ENCODE data around the gene OXER1. TPM values are rescaled to one million over a fixed set of nuclear protein-coding genes. Genes with fewer than 3 reads are reported as not detected.

OXER1 gene
- total RNA-seq, 2 donors from 2014 or later = 0.25 TPM; not detected in 1

DNA sequence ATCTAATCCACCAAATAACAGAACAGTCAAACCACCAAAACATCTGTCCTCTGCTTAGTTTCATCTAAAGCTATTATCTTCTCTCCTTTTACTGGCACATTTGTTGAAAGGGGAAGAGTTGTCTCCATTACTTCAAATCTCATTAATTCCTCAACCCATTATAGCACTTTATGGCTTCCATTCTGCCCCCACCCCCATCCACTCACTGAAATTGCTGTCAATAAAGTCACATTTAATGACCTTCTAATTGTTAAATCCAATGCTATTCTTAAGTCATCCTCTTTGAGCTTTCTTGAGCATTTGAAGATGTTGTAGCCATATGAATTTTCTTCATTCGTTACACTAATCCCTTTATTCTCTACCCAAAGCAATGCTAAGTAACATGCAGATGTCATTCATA is 5.2 kb downstream of the OXER1 start:
- Mint-ChIP-seq H3K27ac (no peak overlapping the region), H3K4me1 (peaks cover 7% of the 10 kb centered on the region), H3K36me3 (ENCODE audit: low read depth) (peaks cover 15% of the 10 kb centered on the region), H3K4me3 (no peak overlapping the region), H3K27me3 (no peaks in the 10 kb centered on the region)
- DNase-seq (no peak), ATAC-seq (no peak)
- H3K9me3 ChIP-seq (ENCODE audit: control insufficient read depth, low read length, poor library complexity, severe bottlenecking) = no peaks in the 10 kb centered on the region

GRCh38 chr2:42757981-42758740 is 5.8 kb downstream of the OXER1 start:
- Mint-ChIP-seq H3K4me1 (peaks cover 6% of the 10 kb centered on the region), H3K27ac (no peak overlapping the region), H3K4me3 (no peak overlapping the region), H3K36me3 (ENCODE audit: low read depth) (peaks cover 16% of the 10 kb centered on the region), H3K27me3 (no peaks in the 10 kb centered on the region)
- no peaks in the 10 kb centered on the region for H3K9me3 ChIP-seq (ENCODE audit: control insufficient read depth, low read length, poor library complexity, severe bottlenecking)
- DNase-seq (no peak), ATAC-seq (no peak)

- H3K4me1 Mint-ChIP-seq = peaks cover 6% of the 10 kb centered on the region
- peaks cover 16% of the 10 kb centered on the region for H3K36me3 Mint-ChIP-seq (ENCODE audit: low read depth)
- ATAC-seq (no peak), DNase-seq (no peak)
- no peaks in the 10 kb centered on the region for H3K9me3 ChIP-seq (ENCODE audit: control insufficient read depth, low read length, poor library complexity, severe bottlenecking)
- H3K4me3 Mint-ChIP-seq = no peak overlapping the region
- no peak overlapping the region for H3K27ac Mint-ChIP-seq
- H3K27me3 Mint-ChIP-seq = no peaks in the 10 kb centered on the region
These were observed 6.9 kb downstream of the OXER1 start for GRCh38 chr2:42756966-42757513.

GRCh38 chr2:42756150-42756775 is 7.7 kb downstream of the OXER1 start:
- Mint-ChIP-seq H3K4me3 (no peak overlapping the region), H3K27ac (no peak overlapping the region), H3K36me3 (ENCODE audit: low read depth) (peaks cover 19% of the 10 kb centered on the region), H3K4me1 (peaks cover 9% of the 10 kb centered on the region), H3K27me3 (no peaks in the 10 kb centered on the region)
- ATAC-seq = no peak
- H3K9me3 ChIP-seq (ENCODE audit: control insufficient read depth, low read length, poor library complexity, severe bottlenecking) = no peaks in the 10 kb centered on the region
- DNase-seq = no peak

- H3K27ac Mint-ChIP-seq = no peak overlapping the region
- DNase-seq (no peak), ATAC-seq (no peak)
- no peaks in the 10 kb centered on the region for H3K9me3 ChIP-seq (ENCODE audit: control insufficient read depth, low read length, poor library complexity, severe bottlenecking)
- peaks cover 14% of the 10 kb centered on the region for H3K4me1 Mint-ChIP-seq
- peaks cover 20% of the 10 kb centered on the region for H3K36me3 Mint-ChIP-seq (ENCODE audit: low read depth)
- H3K4me3 Mint-ChIP-seq = peak overlapping the region; percentile 19
- H3K27me3 Mint-ChIP-seq = no peaks in the 10 kb centered on the region
These were observed 8.6 kb downstream of the OXER1 start for GRCh38 chr2:42755191-42755880.

- H3K36me3 Mint-ChIP-seq (ENCODE audit: low read depth) = peaks cover 17% of the 10 kb centered on the region
- no peak overlapping the region for H3K27ac Mint-ChIP-seq
- H3K9me3 ChIP-seq (ENCODE audit: control insufficient read depth, low read length, poor library complexity, severe bottlenecking) = no peaks in the 10 kb centered on the region
- ATAC-seq (no peak), DNase-seq (no peak)
- H3K4me3 Mint-ChIP-seq = no peak overlapping the region
- H3K4me1 Mint-ChIP-seq = peaks cover 12% of the 10 kb centered on the region
- no peaks in the 10 kb centered on the region for H3K27me3 Mint-ChIP-seq
These were observed 9.2 kb downstream of the OXER1 start for GRCh38 chr2:42754776-42755140.

DNA sequence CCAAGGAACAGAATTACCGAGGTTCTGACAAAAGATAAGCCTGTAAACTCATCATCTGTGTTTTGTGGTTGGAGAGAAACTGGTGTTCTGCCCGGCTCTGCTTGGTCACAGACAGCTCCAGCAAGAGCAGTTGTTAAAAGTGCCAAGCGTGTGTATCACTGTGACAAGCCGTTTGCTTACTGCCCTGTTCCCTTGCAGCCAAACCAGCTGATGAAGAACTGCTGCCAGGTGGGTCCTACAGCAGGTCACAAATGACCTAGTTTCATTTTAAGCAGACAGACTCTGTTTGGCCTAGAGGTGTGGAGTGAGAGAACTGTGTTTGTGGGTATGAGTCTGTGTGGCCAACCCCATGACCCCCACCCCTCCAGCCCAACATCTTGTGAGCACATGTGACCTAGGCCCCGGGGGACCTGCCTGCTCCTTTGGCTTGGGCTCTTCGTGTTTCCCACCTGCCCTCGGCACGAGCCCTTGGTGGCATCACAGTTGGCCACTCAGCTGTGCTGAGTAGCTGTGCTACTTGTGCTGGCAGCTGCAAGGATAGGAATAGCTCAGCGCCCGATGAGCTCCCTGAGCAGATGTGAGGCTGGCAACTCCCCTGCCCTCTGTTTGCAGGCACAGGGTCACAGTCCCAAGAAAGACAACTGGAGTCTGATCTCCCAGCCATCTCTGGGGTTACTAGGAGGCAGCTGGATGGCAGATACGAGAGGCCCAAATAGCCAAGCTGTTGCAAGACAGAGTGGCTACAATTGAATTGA is 9.7 kb downstream of the OXER1 start:
- H3K9me3 ChIP-seq (ENCODE audit: control insufficient read depth, low read length, poor library complexity, severe bottlenecking) = no peaks in the 10 kb centered on the region
- Mint-ChIP-seq H3K36me3 (ENCODE audit: low read depth) (peaks cover 15% of the 10 kb centered on the region), H3K4me1 (peaks cover 13% of the 10 kb centered on the region), H3K27ac (peak overlapping the region; percentile 37), H3K4me3 (no peak overlapping the region), H3K27me3 (no peaks in the 10 kb centered on the region)
- no peak for DNase-seq
- ATAC-seq = peak; percentile 50

GRCh38 chr2:42752816-42753813 is 10.8 kb downstream of the OXER1 start:
- ATAC-seq (no peak), DNase-seq (no peak)
- H3K4me3 Mint-ChIP-seq = no peak overlapping the region
- H3K9me3 ChIP-seq (ENCODE audit: control insufficient read depth, low read length, poor library complexity, severe bottlenecking) = no peaks in the 10 kb centered on the region
- peak overlapping the region; percentile 37 for H3K27ac Mint-ChIP-seq
- H3K4me1 Mint-ChIP-seq = peaks cover 16% of the 10 kb centered on the region
- H3K36me3 Mint-ChIP-seq (ENCODE audit: low read depth) = peaks cover 14% of the 10 kb centered on the region
- H3K27me3 Mint-ChIP-seq = no peaks in the 10 kb centered on the region

DNA sequence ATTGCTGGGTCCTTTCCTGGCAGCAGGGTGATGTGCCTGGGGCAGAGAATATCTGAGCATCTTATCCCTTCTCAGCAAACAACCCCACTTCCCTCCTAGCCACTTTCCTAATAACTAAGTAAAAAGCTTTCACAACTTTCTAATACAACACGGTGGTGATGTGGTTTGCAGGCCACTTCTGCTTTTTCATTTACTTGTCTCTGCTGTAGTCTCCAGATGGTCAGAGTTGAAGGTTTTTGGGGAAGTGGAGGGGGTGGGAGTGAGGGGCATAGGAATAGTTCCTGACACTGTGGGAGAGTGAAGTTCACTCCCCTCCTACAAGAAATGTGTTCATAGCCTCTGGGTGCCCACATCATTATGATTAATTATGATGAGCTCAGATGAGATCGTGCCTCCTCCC is 11.6 kb downstream of the OXER1 start:
- Mint-ChIP-seq H3K27ac (peak overlapping the region; percentile 37), H3K4me1 (peaks cover 16% of the 10 kb centered on the region), H3K27me3 (no peaks in the 10 kb centered on the region), H3K36me3 (ENCODE audit: low read depth) (peaks cover 14% of the 10 kb centered on the region), H3K4me3 (no peak overlapping the region)
- ATAC-seq (peak; percentile 59), DNase-seq (no peak)
- no peaks in the 10 kb centered on the region for H3K9me3 ChIP-seq (ENCODE audit: control insufficient read depth, low read length, poor library complexity, severe bottlenecking)

DNA sequence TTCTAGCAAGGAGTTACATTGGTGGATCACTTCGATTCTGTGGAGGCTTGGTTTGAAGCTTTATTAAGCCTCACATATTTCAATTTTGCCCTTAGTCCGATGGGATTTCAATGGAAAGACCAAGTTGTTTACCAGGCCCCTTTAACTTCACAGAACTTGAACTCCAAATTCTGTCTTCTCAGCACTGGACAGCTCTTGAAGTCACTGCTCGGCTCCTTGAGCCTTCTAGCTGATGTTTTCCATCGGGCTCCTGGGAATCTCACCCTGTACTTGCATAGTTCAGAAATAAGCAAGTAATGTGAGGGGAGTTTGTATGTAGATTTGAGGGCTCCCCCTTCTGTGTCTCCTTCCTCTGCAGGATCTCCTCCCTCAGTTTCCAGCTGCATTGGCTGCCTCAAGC is 15.1 kb downstream of the OXER1 start:
- Mint-ChIP-seq H3K27me3 (no peaks in the 10 kb centered on the region), H3K27ac (no peak overlapping the region), H3K36me3 (ENCODE audit: low read depth) (peaks cover 14% of the 10 kb centered on the region), H3K4me1 (peaks cover 18% of the 10 kb centered on the region), H3K4me3 (no peak overlapping the region)
- ATAC-seq (no peak), DNase-seq (no peak)
- no peaks in the 10 kb centered on the region for H3K9me3 ChIP-seq (ENCODE audit: control insufficient read depth, low read length, poor library complexity, severe bottlenecking)

DNA sequence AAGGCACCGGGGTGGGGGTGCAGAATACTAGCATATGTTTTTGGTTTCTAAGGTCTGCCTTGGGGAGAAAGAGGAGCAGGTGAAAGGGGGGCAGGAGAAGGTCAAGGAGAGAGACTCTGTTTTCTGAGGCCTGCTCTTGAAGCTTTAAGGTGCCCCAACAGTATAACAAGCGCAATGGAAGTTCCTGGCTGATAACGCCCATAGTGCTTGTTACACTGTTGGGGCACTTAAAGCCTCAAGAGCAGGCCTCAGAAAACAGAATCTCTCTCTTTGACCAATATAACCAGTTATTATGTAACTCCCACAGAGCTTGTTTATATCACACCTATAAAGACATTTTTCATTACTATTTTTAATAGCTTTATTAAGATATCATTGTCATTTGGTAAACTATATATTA is 16.5 kb downstream of the OXER1 start:
- Mint-ChIP-seq H3K27ac (no peak overlapping the region), H3K27me3 (no peaks in the 10 kb centered on the region), H3K4me1 (peaks cover 18% of the 10 kb centered on the region), H3K4me3 (no peak overlapping the region), H3K36me3 (ENCODE audit: low read depth) (peaks cover 8% of the 10 kb centered on the region)
- no peaks in the 10 kb centered on the region for H3K9me3 ChIP-seq (ENCODE audit: control insufficient read depth, low read length, poor library complexity, severe bottlenecking)
- DNase-seq (no peak), ATAC-seq (no peak)

- no peak for ATAC-seq
- H3K4me3 Mint-ChIP-seq = no peak overlapping the region
- H3K9me3 ChIP-seq (ENCODE audit: control insufficient read depth, low read length, poor library complexity, severe bottlenecking) = no peaks in the 10 kb centered on the region
- H3K27ac Mint-ChIP-seq = no peak overlapping the region
- no peak for DNase-seq
- peaks cover 2% of the 10 kb centered on the region for H3K36me3 Mint-ChIP-seq (ENCODE audit: low read depth)
- no peaks in the 10 kb centered on the region for H3K27me3 Mint-ChIP-seq
- peaks cover 10% of the 10 kb centered on the region for H3K4me1 Mint-ChIP-seq
These were observed 19.3 kb downstream of the OXER1 start for GRCh38 chr2:42744545-42745082.
